ENCODE data around the gene HYDIN.

HYDIN gene

DNA sequence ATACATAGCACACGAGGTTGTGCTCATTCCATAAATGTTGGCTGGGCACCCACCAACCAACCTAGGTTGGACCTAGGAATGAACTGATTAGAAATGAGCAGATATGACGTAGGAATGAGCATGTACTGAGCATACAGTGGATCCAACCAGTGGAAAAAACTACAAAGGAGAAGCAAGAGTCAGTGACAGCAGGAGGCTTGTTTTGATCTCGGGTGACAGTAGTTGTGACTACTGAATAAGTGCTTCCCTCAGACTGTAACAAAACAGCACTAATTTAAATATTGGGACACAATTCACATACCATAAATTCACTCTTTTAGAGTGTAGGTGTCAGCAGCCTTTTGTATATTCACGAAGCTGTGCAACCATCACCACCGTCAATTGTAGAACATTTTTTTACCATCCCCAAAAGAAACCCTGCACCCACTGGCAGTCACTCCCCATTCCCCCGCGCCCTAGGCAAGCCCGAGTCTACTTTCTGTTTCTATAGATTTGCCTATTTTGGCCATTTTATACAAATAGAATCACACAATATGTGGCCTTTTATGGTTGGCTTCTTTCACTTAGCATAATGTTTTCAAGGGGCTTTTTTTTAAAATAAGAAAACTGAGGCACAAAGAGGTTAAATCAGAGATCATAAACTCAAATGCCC, 436.5 kb downstream of the HYDIN start:
- FAIRE-seq (no peak), DNase-seq (ENCODE audit: low spot score) (no peak)

GRCh38 chr16:70790815-70791214, 439.7 kb downstream of the HYDIN start:
- DNase-seq (ENCODE audit: low spot score), result no peak

GRCh38 chr16:70789595-70790447, 440.7 kb downstream of the HYDIN start:
- no peak for DNase-seq (ENCODE audit: low spot score)
- FAIRE-seq, result no peak

More at GRCh38 chr16:70790815-70791214, 439.7 kb downstream of the HYDIN start:
- no peak for FAIRE-seq

DNA sequence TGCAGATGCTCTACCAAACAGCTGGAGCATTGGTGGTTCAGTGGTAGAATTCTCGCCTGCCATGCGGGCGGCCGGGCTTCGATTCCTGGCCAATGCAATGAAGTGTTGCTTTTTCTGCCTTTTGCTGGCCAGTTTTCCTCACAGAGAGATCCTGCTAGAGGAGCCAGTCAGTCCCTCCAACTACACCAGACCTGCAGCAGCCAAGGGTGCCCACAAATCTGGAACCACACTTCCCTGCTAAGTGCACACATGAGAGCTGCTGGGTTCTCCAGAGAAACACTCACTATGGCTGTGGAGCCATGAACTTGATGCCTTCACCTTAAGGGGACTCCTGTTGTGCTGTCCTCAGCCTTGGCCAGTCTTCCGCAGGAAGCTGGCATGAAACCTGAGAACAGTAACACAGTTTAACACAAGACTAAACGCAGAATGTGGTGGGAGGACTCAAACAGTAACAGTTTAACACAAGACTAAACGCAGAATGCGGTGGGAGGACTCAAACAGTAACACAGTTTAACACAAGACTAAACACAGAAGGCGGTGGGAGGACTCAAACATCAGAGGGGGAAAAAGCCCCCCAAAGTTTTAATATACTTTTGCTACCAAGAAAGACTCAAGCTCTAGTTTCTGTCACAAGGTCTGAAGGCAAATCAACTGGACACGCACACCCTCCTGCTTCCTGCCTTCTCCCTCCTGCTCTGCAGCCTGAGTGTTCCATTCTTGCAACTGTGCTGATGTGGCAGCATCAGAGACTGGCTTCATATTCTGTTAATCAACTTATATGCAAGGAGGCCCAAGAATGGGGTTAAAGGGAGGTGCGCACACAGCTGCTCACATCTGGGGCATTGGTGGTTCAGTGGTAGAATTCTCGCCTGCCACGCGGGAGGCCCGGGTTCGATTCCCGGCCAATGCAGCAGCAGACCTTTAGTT, 441.6 kb downstream of the HYDIN start:
- no peak for DNase-seq (ENCODE audit: low spot score)
- FAIRE-seq, result no peak

DNA sequence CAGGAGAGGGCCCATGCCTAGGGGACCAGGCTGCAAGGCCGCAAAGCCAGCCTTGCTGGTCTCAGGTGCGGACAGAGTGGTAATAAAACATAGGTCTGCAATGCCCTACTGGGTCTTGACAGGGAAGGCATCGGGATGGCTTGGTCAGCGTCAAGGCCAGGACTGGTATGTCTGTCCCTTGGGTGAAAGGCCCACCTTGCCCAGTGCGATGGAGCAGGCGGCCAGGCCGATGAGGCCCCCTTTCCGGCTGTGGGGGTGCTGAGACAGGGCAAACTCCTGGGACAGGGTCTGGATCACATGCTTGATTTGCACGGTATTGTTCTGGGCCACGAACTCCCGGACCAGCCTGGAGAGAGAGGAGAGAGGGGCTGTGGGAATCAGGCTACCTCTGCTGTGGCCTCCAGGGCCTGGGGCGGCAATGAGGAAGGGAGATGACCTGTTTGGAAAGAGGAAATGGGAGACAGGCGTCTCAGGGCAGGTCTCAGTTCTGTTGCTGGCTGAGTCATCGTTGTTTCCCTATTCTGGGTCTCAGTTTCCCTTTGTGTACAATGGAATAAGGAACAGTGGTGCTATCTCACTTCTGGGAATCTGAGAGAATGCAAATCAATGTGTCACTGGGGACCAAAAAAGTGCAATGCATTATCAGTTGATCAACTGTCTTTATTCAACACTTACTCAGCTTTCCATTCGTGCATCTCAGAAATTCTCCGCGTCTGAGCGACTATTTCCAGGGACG, 444.3 kb downstream of the HYDIN start:
- no peak for FAIRE-seq
- no peak for DNase-seq (ENCODE audit: low spot score)

- DNase-seq (ENCODE audit: low spot score) (no peak), FAIRE-seq (no peak)
Observed at GRCh38 chr16:70784692-70785555, 445.6 kb downstream of the HYDIN start.

- DNase-seq (ENCODE audit: low spot score) (no peak), FAIRE-seq (no peak)
Observed at GRCh38 chr16:70782237-70782636, 448.3 kb downstream of the HYDIN start.

DNA sequence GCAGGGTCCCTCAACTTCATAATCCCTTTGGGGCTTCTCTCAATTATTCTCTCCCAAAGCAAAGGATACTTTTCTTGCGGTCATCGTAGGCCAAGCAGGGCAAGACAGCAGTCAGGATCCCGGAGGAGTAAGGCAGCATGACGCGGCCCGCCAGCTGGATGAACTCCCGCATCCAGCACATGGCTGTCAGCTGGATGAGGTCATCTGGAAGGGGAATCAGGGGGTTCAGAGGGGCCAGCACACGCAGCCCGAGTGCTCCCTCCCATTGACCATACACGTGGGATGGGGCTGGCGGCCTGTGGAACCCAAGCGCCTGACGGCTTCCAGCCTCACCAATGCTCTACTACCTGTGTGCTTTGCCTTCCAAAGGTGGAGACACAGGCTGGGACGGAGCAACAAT, 448.7 kb downstream of the HYDIN start:
- FAIRE-seq, result no peak
- DNase-seq (ENCODE audit: low spot score), result no peak

- FAIRE-seq, result no peak
- no peak for DNase-seq (ENCODE audit: low spot score)
Observed at GRCh38 chr16:70780546-70780945, 450.0 kb downstream of the HYDIN start.

- FAIRE-seq, result no peak
Observed at GRCh38 chr16:70779361-70779760, 451.2 kb downstream of the HYDIN start.

GRCh38 chr16:70778901-70779309, 451.6 kb downstream of the HYDIN start:
- no peak for FAIRE-seq
- DNase-seq (ENCODE audit: low spot score), result peak; percentile 62

More at GRCh38 chr16:70779361-70779760, 451.2 kb downstream of the HYDIN start:
- DNase-seq (ENCODE audit: low spot score), result no peak

GRCh38 chr16:70777973-70778406, 452.5 kb downstream of the HYDIN start:
- no peak for FAIRE-seq
- no peak for DNase-seq (ENCODE audit: low spot score)

DNA sequence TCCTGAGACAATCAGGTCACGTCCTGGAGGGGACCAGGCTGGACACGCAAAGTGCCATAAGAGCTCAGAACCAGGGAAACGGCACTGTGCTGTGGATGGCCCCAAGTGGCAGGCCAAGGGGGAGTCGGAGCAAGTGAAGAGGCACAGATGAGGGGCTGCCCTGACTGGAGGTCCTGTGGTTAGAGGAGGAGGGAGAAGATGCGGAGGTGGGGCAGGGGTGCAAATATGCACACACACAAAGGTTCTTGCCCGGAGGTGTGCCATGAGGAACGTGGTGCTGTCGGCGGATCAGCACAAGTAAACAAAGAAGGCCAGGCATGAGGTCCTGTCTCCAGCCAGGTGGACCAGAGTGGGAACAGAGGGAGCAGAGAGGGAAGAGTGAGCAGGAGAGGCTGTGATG, 453.0 kb downstream of the HYDIN start:
- no peak for FAIRE-seq
- no peak for DNase-seq (ENCODE audit: low spot score)

- FAIRE-seq, result no peak
- no peak for DNase-seq (ENCODE audit: low spot score)
Observed at GRCh38 chr16:70775399-70775798, 455.1 kb downstream of the HYDIN start.

DNA sequence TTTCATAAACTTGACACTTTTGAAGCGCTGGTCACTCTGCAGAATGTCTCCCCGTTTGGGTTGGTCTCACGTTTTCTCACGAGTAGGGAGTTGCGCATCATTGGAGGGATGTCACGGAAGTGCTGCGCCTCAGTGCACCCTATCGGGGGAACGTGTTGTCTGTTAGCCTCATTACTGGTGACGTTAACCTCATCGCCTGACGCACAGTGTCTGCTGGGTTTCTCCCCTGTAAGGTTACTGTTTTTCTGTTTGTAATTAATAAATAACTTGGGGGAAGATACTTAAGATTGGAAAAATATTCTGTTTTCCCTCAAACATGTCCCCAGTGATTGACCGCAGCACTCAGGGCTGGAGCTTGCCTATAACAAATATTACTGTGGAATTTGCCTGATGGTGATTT, 456.3 kb downstream of the HYDIN start:
- FAIRE-seq (no peak), DNase-seq (ENCODE audit: low spot score) (no peak)

DNA sequence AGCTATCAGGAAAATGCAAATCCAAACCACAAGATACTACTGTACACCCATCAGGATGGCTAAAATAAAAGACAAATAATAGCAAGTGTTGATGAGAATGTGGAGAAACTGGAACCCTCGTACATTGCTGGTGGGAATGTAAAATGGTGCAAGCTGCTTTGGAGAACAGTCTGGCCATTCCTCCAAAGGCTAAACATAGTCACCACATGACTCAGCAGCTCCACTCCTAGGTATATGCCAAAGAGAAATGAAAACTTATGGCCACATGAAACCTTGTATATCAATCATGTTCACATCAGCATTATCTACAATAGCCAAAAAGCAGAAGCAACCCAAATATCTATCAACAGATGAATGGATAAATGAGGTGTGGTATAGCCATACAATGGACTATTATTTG, 458.0 kb downstream of the HYDIN start:
- FAIRE-seq, result no peak

GRCh38 chr16:70770626-70771552, 459.6 kb downstream of the HYDIN start:
- peak; percentile 69 for DNase-seq (ENCODE audit: low spot score)
- FAIRE-seq, result no peak

More for the DNA sequence above, 458.0 kb downstream of the HYDIN start:
- no peak for DNase-seq (ENCODE audit: low spot score)

DNA sequence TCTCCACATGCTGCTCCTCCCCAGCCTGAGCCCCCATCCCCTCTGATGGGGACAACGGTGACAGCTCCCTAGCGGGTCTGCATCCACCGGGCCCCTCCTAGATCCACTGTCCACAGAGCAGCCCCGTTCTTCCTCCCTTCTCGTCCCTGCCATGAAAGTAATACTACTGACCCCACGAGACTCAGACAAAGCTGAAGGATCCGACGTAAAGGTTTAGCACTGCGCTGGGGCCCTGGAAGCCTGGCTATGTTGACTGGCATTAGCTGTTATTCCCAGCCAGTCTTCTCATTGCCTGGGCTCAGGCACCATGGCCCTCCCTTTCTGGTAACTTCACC, 460.3 kb downstream of the HYDIN start:
- no peak for FAIRE-seq

DNA sequence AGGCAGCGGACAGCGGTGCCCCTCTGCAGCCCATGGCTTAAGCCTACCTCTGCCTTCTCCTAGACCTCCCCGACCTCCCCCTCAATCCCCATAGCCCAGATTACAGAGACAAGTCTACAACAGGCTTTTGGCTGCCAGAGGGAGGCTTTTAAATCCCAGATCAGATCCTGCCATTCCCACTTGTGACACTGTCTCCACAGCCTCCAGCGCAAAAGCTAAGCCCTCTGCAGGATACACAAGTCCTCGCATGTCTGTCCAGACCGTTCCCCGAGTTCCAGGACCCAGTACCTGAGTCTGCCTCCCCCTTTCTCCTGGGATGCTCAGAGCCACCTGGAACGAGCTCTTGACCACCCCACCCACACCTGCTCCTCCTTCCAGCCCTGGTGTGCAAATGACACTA, 460.8 kb downstream of the HYDIN start:
- FAIRE-seq, result no peak
- DNase-seq (ENCODE audit: low spot score), result no peak

More for the DNA sequence above, 460.3 kb downstream of the HYDIN start:
- DNase-seq (ENCODE audit: low spot score), result no peak
